Endodermal cell (in vitro differentiated cells): ENCODE measurements around the gene SF3A2. TPM values are rescaled to one million over a fixed set of nuclear protein-coding genes. Genes with fewer than 3 reads are reported as not detected.

Experiments
- DNase-seq: peaks from one replicate; pipeline ENCODE4 v3.0.0-alpha.2; 2017
- H3K27ac ChIP-seq: 2 replicates; pipeline ENCODE4 v1.5.1; 2013; ENCODE audit warnings: mild to moderate bottlenecking, low read depth, low read length, moderate library complexity
- H3K27me3 ChIP-seq: 2 replicates; pipeline ENCODE4 v1.6.1; 2013; ENCODE audit warnings: mild to moderate bottlenecking, low read length, moderate library complexity; ENCODE audit not compliant: insufficient read depth, control insufficient read depth, poor library complexity, severe bottlenecking
- H3K36me3 ChIP-seq: 2 replicates; pipeline ENCODE4 v1.7.0; 2013; ENCODE audit warnings: mild to moderate bottlenecking, low read length, moderate library complexity; ENCODE audit not compliant: control insufficient read depth, insufficient read depth
- H3K4me1 ChIP-seq: one replicate; pipeline ENCODE4 v1.7.0; 2013; ENCODE audit warnings: low read length; ENCODE audit not compliant: control insufficient read depth, insufficient read depth
- H3K4me3 ChIP-seq: 2 replicates; pipeline ENCODE4 v1.5.1; 2013; ENCODE audit warnings: mild to moderate bottlenecking, low read length, moderate library complexity
- H3K9ac ChIP-seq: 2 replicates; pipeline ENCODE4 v1.6.1; 2013; ENCODE audit warnings: mild to moderate bottlenecking, low read length, moderate library complexity; ENCODE audit not compliant: poor library complexity, severe bottlenecking; ENCODE audit errors: extremely low read depth
- H3K9me3 ChIP-seq: 2 replicates; pipeline ENCODE4 v1.6.1; 2013; ENCODE audit warnings: mild to moderate bottlenecking, low read length, moderate library complexity; ENCODE audit not compliant: control insufficient read depth
- H3K27ac Mint-ChIP-seq: 2 replicates; pipeline ENCODE4 v1.8.0; 2020; ENCODE audit warnings: mixed read lengths
- H3K27me3 Mint-ChIP-seq: 2 replicates; pipeline ENCODE4 v1.8.0; 2021; ENCODE audit warnings: mild to moderate bottlenecking, mixed read lengths; ENCODE audit not compliant: insufficient read depth
- H3K36me3 Mint-ChIP-seq: 2 replicates; pipeline ENCODE4 v1.8.0; 2020; ENCODE audit warnings: low read depth, mixed read lengths
- H3K4me1 Mint-ChIP-seq: 2 replicates; pipeline ENCODE4 v1.8.0; 2020; ENCODE audit warnings: mixed read lengths
- H3K4me3 Mint-ChIP-seq: 2 replicates; pipeline ENCODE4 v1.8.0; 2020; ENCODE audit warnings: mild to moderate bottlenecking, moderate library complexity, mixed read lengths
- H3K9me3 Mint-ChIP-seq: 2 replicates; pipeline ENCODE4 v1.8.0; 2020; ENCODE audit warnings: mild to moderate bottlenecking, mixed read lengths
- whole genome bisulfite sequencing, 2 experiments: methylation state at CpG; one replicate each; pipeline versions ENCODE4 v1.1.5 to v1.1.7; 2013; ENCODE audit warnings: missing lambda C conversion rate in 2 of 2, mixed read lengths in 1 of 2; ENCODE audit not compliant: insufficient coverage in 1 of 2, insufficient read length in 1 of 2; 5-methylcytosine and 5-hydroxymethylcytosine counted together
- long read RNA-seq, 4 experiments: library from polyadenylated mRNA in 2 of 4; library from RNA in 1 of 4; library from capped mRNA in 1 of 4; stranded (forward) in 3 of 4; unstranded in 1 of 4; transcript quantifications; one replicate each; pipeline ENCODE4 v2.0.0, GENCODE V29; 2020 to 2021; ENCODE audit warnings: inconsistent platforms in 1 of 4
- polyA plus RNA-seq, 2 experiments: library from polyadenylated mRNA; stranded (reverse); fragments of 50-300 nt; gene quantifications; one replicate each; pipeline ENCODE4 v1.2.3, GENCODE V29; 2013
- total RNA-seq, 2 donors: library from RNA; stranded (reverse); fragmentation: NEBNext Ultra II Directional in 1 of 2; extraction: Animal tissue kit (Norgen Biotek cat#: 25700) in 1 of 2; gene quantifications; 2 replicates in 1 of 2; 3 replicates in 1 of 2; pipeline ENCODE4 v1.2.1, GENCODE V29; 2021
- TF ChIP-seq, protein P1 (sequence below): fragments of 200-600 bp; sonication (generic); conservative IDR thresholded peaks from 2 replicates; pipeline ENCODE4 v1.5.0; 2021; ENCODE audit warnings: antibody characterized with exemption, mild to moderate bottlenecking

SF3A2 gene
- 100 to 1,000 TPM; 126 to 132 TPM for total RNA-seq
- 147 TPM for polyA plus RNA-seq (2013, experiment 1 of 2)
- 122 TPM for polyA plus RNA-seq (2013, experiment 2 of 2)
- long read RNA-seq, experiment 1, transcript SF3A2-201 (9 exons, 1,963 nt) = major isoform, 16 of 51 reads
- long read RNA-seq, experiment 1, partial matches to known transcripts = 29 of 51 reads
- long read RNA-seq, experiment 1, other reads (novel, unspliced or antisense) = 6 of 51 reads
- long read RNA-seq, experiment 2, transcript SF3A2-201 (9 exons, 1,963 nt) = major isoform, 112 of 154 reads
- long read RNA-seq, experiment 2, partial matches to known transcripts = 10 of 154 reads
- long read RNA-seq, experiment 2, other reads (novel, unspliced or antisense) = 31 of 154 reads
- long read RNA-seq, experiment 3, partial matches to known transcripts = 1 of 10 reads
- long read RNA-seq, experiment 3, other reads (novel, unspliced or antisense) = 8 of 10 reads
- long read RNA-seq, experiment 4, transcript SF3A2-201 (9 exons, 1,963 nt) = major isoform, 5 of 148 reads
- long read RNA-seq, experiment 4, partial matches to known transcripts = 138 of 148 reads
- long read RNA-seq, experiment 4, other reads (novel, unspliced or antisense) = 2 of 148 reads

GRCh38 chr19:2236314-2237050 lies at the start of gene SF3A2, which contains the start of gene PLEKHJ1:
SF3A2 (plus strand) TSS chr19:2236824; CDS start chr19:2243419, 6,595 bp downstream.
PLEKHJ1 (minus strand) TSS chr19:2236329; CDS start chr19:2236248, 81 bp downstream.
- H3K4me1 Mint-ChIP-seq = peaks cover 35% of the 10 kb centered on the region
- peak within 1 kb of the TSS; percentile 92 for H3K4me3 Mint-ChIP-seq
- WGBS, 2 experiments = 0% methylated on average over 44 to 80 of the region's 80 CpGs
- Histone ChIP-seq H3K9ac (peak within 1 kb of the TSS; percentile 97), H3K27ac (peak within 1 kb of the TSS; percentile 97), H3K4me3 (peak within 1 kb of the TSS; percentile 91), H3K9me3 (no peaks in the 10 kb centered on the region), H3K27me3 (no peaks in the 10 kb centered on the region), H3K4me1 (peaks cover 6% of the 10 kb centered on the region), H3K36me3 (peaks cover 45% of the 10 kb centered on the region)
- H3K36me3 Mint-ChIP-seq = peaks cover 39% of the 10 kb centered on the region
- TF ChIP-seq, protein P1, sequence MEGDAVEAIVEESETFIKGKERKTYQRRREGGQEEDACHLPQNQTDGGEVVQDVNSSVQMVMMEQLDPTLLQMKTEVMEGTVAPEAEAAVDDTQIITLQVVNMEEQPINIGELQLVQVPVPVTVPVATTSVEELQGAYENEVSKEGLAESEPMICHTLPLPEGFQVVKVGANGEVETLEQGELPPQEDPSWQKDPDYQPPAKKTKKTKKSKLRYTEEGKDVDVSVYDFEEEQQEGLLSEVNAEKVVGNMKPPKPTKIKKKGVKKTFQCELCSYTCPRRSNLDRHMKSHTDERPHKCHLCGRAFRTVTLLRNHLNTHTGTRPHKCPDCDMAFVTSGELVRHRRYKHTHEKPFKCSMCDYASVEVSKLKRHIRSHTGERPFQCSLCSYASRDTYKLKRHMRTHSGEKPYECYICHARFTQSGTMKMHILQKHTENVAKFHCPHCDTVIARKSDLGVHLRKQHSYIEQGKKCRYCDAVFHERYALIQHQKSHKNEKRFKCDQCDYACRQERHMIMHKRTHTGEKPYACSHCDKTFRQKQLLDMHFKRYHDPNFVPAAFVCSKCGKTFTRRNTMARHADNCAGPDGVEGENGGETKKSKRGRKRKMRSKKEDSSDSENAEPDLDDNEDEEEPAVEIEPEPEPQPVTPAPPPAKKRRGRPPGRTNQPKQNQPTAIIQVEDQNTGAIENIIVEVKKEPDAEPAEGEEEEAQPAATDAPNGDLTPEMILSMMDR = peak; percentile 97
- no peaks in the 10 kb centered on the region for H3K9me3 Mint-ChIP-seq
- peak within 1 kb of the TSS; percentile 99 for H3K27ac Mint-ChIP-seq
- no peaks in the 10 kb centered on the region for H3K27me3 Mint-ChIP-seq
- DNase-seq = peak; percentile 99

GRCh38 chr19:2187159-2187558 lies 49.5 kb upstream of the SF3A2 start:
- peaks cover 57% of the 10 kb centered on the region for H3K36me3 Mint-ChIP-seq
- no peak for DNase-seq
- WGBS, 2 experiments = 95 to 97% methylated on average over 11 to 13 of the region's 13 CpGs
- H3K4me1 Mint-ChIP-seq = no peaks in the 10 kb centered on the region
- no peaks in the 10 kb centered on the region for H3K4me1 ChIP-seq
- H3K27ac Mint-ChIP-seq = peak overlapping the region; percentile 41
- no peak overlapping the region for H3K27ac ChIP-seq
- H3K9me3 Mint-ChIP-seq = no peaks in the 10 kb centered on the region
- no peak overlapping the region for H3K4me3 Mint-ChIP-seq
- no peaks in the 10 kb centered on the region for H3K27me3 Mint-ChIP-seq
- TF ChIP-seq, protein P1 = no peak
- H3K9ac ChIP-seq = no peak overlapping the region
- H3K4me3 ChIP-seq = no peak overlapping the region
- H3K27me3 ChIP-seq = no peaks in the 10 kb centered on the region
- peaks cover 28% of the 10 kb centered on the region for H3K36me3 ChIP-seq
- H3K9me3 ChIP-seq = no peaks in the 10 kb centered on the region

DNA sequence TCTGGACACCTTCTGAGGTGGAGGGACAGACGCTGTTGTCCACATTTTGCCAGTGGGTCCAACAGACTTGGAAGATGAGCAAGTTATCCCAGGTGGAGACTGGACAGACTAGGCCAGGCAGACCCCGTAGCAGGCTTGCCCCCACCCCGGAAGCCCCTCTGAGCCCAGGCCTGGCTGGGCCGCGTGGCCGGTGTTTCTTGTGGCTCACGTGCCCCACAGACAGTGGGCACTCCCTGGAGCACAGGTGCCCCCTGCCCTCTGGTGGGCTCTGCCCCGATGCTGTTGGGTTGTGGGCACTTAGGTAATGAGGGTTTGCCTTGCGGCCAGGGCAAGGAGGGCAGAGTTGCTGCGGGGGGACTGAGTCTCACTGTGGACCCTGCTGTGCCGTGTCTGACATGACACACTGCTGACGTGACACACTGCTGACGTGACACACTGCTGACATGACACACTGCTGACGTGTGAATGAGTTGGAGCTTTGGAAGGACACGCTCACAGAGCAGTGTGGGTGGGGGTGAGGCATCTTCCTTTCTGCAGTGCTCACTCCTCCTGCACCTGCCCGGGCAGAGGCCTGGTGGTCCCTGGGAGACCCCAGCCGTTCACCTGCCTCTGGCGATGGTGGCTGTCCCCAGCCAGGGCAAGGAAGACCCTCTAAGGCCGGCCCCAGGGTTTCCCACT lies 47.8 kb upstream of the SF3A2 start:
- peaks cover 28% of the 10 kb centered on the region for H3K36me3 ChIP-seq

More for the DNA sequence above, 47.8 kb upstream of the SF3A2 start:
- Mint-ChIP-seq H3K27ac (no peak overlapping the region), H3K27me3 (no peaks in the 10 kb centered on the region), H3K4me3 (no peak overlapping the region), H3K36me3 (peaks cover 65% of the 10 kb centered on the region), H3K9me3 (no peaks in the 10 kb centered on the region), H3K4me1 (no peaks in the 10 kb centered on the region)
- Histone ChIP-seq H3K9ac (no peak overlapping the region), H3K27ac (no peak overlapping the region), H3K4me1 (no peaks in the 10 kb centered on the region), H3K9me3 (no peaks in the 10 kb centered on the region), H3K27me3 (no peaks in the 10 kb centered on the region), H3K4me3 (no peak overlapping the region)
- no peak for DNase-seq
- TF ChIP-seq, protein P1 = no peak
- WGBS, 2 experiments = 90 to 96% methylated on average over 4 to 19 of the region's 19 CpGs
